GM10266 (cell line): Measurements from ENCODE around the gene SVEP1.

ENCODE experiments used
- DNase-seq: peaks from one replicate; pipeline ENCODE4 v3.0.0; 2012; ENCODE audit errors: extremely low spot score
- CTCF ChIP-seq: IDR thresholded peaks from 2 replicates; pipeline ENCODE4 v1.5.1; 2012; ENCODE audit warnings: mild to moderate bottlenecking, low read depth; ENCODE audit not compliant: control insufficient read depth, insufficient read depth; ENCODE audit errors: missing control alignments

SVEP1 gene

GRCh38 chr9:110355911-110356310 is 223.6 kb downstream of the SVEP1 start:
- no peak for DNase-seq

GRCh38 chr9:110351009-110351467 is 228.5 kb downstream of the SVEP1 start:
- no peak for DNase-seq
- TF ChIP-seq CTCF: no peak

More at GRCh38 chr9:110355911-110356310, 223.6 kb downstream of the SVEP1 start:
- TF ChIP-seq CTCF: no peak

- TF ChIP-seq CTCF: no peak
- DNase-seq: no peak
These were observed 233.2 kb downstream of the SVEP1 start for GRCh38 chr9:110346325-110346724.

GRCh38 chr9:110344821-110345220 is 234.7 kb downstream of the SVEP1 start:
- DNase-seq: no peak
- TF ChIP-seq CTCF: no peak

GRCh38 chr9:110343551-110343950 is 236.0 kb downstream of the SVEP1 start:
- no peak for TF ChIP-seq CTCF
- no peak for DNase-seq

GRCh38 chr9:110340306-110340705 is 239.2 kb downstream of the SVEP1 start:
- TF ChIP-seq CTCF: no peak

GRCh38 chr9:110338143-110338542 is 241.4 kb downstream of the SVEP1 start:
- TF ChIP-seq CTCF: no peak
- no peak for DNase-seq

More at GRCh38 chr9:110340306-110340705, 239.2 kb downstream of the SVEP1 start:
- DNase-seq: no peak
